GM19438 (cell line): ENCODE results near the gene NCOA7.
A peak's percentile ranks its signal among the peaks of the same experiment; 100 is the strongest.

Source experiments
- ATAC-seq: cut with Tn5 transposase; IDR thresholded peaks from one replicate; pipeline ENCODE4 v1.9.1; 2021; ENCODE audit warnings: low read depth; ENCODE audit not compliant: unreplicated experiment

NCOA7 gene

DNA sequence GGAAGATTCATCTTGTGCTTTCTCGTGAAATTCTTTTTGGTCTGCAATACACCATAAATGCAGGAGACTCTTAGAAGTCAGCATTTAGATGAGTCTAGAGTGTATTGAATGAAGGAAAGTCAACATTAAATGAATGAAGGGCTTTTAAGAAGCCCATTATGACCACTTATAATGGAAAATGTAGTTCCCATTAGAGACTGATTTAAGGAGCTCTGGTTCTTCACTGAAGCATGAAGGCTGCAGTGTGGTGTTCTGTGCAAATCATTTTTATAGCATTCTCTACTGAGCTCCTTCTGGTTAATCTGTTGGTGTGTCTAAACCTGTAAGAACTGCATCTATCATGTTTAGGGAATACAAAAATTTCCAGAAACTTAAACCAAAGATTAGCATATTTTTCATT, 19.7 kb downstream of the NCOA7 start:
- ATAC-seq = no peak

DNA sequence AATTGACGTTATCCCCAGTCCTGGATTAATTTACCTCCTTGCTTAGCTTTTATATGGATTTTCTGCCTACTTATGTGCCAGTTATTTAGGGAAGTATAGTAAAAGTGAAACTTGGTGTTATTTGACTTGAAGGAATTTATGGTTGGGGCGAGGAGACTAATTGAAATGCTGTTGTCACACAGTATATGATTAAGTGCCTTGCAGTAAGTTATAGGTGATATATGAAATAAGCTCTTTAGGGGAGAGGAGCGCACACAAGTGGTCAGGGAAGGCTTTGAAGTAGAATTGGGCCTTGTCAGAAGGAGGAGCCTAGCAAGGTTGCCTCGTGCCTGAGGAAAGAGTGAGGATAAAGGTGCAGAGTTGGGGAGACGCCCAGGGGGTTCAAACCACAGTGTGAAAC, 20.5 kb downstream of the NCOA7 start:
- no peak for ATAC-seq

DNA sequence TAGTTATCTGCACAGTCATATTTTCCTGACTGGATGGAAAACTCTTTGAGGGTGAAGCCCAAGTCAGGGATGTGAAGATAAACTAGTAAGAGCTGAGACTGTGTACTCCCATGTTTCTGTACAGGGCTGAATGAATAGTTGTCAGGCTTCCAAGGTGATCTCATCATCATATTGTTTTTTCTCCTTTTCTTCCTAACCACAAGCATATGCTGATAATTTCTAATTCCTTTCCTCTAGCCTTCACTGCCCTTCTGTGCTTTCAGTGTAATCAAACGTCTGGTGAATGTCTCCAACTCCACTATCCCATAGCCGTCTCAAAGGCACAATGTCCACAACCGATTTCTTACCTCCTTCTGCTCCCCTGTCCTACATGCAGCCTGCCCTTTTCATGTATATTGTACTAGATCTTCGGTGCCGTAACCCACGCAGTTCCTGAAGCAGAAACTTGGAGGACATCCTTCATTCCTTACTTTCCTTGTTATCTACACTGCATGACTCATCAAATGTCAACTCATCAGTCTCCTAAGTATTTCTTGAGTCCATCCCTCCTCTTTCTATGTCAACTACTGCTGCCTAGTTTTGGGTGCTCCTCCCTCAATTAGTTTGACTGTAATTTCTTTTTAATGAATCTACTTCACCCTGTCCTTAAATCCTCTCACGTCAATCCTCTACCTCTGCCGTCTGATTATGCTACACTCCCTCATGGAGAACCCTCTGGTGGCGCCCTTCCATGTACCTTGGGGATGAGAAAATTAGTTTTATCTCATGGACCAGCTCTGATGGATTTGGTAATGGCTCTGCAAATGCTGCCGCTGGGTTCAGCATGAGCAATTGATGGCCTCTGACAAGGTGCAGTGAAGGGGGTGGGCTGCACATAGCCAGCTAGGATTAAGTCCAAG, 21.9 kb downstream of the NCOA7 start:
- no peak for ATAC-seq

DNA sequence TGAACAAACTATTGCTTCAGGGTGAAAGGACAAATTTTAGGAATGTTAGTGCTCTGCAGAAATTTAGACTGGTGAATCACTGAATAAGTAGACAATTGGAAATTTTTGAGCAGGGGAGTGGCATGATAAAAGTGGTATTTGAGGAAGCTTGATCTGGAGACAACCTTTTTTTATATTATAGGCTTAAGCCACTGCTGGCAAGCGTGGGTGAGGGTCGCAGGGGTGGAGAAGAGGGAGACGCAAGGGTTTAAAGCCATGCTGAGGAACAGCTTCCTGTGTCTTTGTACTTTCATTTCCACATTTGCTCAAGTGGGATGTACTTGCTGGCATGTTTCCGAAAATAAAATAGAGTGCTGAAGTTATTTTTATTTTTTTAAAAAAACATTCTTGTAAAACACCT, 23.7 kb downstream of the NCOA7 start:
- peak; percentile 36 for ATAC-seq

- ATAC-seq = no peak
These were observed 24.5 kb downstream of the NCOA7 start for GRCh38 chr6:125815080-125815910.

- ATAC-seq = no peak
These were observed 26.1 kb downstream of the NCOA7 start for GRCh38 chr6:125816828-125817280.

DNA sequence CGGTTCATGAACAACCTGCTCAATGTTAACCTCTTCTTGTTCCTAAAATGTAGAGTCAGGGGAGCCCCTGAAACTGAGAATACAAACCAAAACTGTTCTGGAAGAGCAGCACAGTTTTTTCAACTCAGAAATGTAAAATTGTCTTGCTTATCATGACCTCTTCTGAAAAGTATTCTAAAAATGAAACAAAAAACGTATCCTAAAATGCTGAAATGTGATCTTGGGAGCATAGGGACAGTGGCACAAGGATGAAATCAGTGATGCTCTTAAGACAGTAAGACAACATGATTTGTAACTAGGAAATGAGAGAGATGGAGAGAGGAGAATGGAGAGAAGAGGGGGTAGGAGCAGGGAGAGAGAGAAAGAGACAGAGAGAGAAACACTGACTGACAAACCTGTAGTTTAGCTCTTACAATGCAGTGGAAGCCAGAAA, 27.5 kb downstream of the NCOA7 start:
- ATAC-seq = no peak

- ATAC-seq = no peak
These were observed 28.1 kb downstream of the NCOA7 start for GRCh38 chr6:125818772-125819260.

- ATAC-seq = no peak
These were observed 29.0 kb downstream of the NCOA7 start for GRCh38 chr6:125819535-125820326.

- no peak for ATAC-seq
These were observed 31.1 kb downstream of the NCOA7 start for GRCh38 chr6:125821825-125822281.

DNA sequence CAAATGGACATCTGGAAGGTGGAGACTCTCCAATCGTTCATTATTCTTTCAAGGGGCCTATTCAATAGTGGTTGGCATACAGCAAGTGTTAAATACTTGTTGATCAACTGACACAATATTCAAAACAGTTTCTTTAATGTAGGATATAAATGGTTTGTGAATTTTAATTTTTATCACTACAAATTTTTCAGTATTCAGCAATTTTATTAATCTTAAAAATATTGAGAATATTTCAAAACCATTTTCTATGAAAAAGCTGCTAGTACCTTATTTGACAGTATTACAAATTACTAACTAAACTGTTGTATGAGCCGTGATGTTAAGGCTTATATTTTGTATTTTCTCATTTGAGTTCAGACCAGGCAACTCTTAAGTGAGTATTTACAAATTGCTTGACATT, 32.4 kb downstream of the NCOA7 start:
- no peak for ATAC-seq

DNA sequence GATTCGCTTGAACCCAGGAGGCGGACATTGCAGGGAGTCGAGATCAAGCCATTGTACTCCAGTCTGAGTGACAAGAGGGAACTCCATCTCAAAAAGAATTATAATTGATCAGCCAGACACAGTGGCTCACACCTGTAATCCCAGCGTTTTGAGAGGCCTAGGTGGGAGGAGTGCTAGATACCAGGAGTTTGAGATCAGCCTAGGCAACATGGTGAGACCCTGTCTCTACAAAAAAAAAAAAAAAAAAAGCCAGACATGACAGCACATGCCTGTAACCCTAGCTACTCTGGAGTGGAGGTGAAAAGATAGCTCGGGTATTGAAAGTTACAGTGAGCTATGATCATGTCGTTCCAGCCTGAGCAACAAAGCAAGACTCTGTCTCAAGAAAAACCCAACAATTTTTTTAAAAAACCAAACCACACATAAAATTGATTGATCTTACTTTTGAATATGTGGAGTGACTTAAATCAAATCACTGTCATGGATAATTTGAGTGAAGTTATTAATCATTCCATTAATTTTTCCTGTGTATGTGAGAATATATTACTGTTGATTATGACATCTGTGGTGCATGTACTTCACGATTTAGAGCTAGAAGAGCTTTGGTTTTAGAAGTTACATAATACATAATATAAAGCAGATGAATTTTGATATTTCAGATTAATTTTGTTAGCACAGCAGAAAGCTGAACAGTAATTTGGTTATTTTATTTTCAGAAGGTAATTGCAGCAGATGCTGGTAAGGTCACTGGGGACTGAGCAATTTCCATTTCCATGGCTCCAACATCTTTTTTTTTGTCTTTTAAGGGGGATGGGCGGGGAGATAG, 34.4 kb downstream of the NCOA7 start:
- no peak for ATAC-seq

DNA sequence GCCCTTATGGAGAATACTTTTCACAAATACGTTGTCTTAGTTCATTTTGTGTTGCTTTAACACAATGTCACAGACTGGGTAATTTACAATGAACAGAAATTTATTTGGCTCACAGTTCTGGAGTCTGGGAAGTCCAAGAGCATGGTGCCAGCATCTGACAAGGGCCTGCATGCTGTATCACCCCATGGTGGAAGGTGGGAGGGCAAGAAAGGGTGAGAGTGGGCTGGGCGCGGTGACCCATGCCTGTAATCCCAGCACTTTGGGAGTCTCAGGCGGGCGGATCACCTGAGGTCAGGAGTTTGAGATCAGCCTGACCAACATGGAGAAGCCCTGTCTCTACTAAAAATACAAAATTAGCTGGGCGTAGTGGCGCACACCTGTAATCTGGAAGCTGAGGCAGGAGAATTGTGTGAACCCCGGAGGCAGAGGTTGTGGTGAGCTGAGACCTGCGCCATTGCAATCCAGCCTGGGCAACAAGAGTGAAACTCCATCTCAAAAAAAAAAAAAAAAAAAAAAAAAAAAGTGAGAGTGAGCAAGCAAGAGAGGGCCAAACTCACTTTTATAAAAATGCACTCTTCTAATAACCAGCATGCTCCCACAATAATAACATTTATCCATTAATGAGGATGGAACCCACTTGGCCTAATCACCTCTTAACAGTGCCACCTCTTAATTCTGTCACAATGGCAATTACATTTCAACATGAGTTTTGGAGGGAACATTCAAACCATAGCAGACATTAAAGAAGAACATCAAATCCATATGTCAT, 36.1 kb downstream of the NCOA7 start:
- ATAC-seq = no peak

- no peak for ATAC-seq
These were observed 37.1 kb downstream of the NCOA7 start for GRCh38 chr6:125827788-125828320.

DNA sequence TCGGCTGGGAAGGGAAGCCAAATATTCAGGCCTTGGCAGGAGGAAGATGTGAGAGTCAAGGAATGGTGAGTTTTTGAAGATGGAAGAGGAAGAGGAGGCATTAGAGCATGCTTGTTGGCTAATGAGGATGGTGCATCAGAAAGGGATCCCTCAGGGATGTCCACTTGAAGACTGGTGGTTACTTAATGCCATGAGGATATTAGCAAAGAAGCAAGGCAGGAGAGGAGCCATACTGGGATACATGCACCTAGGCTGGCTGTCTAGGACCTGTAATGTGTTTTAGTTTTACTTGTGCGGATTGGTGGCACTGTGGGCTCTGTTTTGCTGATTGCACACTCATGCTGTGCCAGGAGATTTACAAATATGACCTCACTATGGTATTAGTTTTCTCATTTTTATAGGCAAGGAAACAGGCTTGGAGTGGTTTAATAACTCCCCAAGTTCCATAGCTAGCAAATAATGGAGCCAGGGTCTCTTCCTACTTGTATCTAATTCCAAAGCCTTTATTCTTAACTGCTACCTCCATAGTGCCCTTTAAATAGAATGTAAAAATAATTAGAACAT, 37.8 kb downstream of the NCOA7 start:
- no peak for ATAC-seq

GRCh38 chr6:125829433-125829832, 38.7 kb downstream of the NCOA7 start:
- ATAC-seq = no peak

DNA sequence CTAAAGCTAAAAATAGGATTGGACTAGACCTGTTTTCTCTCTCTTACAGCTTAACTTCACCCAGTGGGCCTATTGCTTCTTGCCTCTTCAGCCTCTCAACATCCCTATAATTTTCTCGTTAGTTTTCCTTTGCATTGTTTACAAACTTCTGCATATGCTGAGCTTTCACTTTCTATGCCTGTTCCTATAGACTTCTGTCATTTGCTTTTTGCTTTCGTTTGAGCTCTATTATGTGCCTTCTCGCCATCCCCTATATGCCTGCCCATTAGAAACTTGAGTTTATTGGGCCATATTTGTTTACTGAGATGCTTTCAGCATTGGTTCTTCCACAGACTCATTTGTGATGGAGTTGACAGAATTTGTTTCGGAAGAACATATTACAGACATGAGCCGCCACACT, 40.9 kb downstream of the NCOA7 start:
- ATAC-seq = no peak

GRCh38 chr6:125832391-125833117, 41.8 kb downstream of the NCOA7 start:
- no peak for ATAC-seq
